DMS114 treated with DMSO at 0.1 percent for 48 hours (cell line): Measurements from ENCODE around the gene TWF2.

Source experiments
- DNase-seq: peaks from one replicate; lab custom pipeline; 2025; ENCODE audit not compliant: unreplicated experiment; lab: John Stamatoyannopoulos, UW

The TWF2 gene

DNA sequence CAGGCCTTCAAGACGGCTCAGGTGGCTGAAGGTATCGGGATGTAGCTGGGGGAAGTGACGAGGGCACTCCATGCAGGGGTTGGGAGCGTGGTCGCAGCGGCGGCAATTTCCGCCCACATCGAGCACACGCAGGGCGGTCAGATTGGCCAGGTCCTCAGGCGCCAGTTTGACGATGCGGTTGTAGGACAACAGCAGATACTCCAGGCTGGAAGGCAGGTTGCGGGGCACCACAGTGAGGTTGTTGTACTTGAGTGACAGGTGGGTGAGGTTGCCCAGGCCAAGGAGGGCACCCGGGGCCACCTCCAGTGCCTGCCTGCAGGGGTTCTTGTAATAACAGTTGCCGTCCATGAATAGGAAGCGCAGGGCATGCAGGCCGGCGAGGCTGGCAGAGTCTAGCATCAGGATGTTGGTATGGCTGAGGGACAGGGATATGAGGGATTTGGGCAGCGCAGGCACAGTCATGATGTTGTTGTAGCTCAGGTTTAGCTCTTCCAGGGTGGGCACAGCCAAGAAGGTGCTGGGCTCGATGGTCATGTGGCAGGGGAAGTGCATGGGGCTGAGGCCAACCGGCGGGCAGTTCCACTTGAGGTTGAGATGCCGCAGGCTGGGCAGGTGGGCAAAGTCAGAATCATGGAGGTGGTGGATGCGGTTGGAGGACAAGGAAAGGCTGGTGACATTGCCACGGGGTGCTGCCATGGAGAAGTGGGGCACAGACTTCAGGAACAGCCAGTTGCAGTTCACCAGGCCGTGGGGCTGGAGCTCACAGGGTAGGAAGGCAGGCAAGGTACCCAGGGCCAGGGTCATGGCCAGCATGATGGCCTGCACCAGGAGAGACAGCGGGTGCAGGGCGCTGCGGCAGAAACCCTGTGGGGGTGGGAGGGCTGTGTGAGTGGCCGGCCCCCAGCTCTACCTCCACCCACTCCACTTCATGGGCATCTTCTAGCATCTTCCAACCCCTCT lies 15.2 kb downstream of the TWF2 start:
- DNase-seq: no peak

DNA sequence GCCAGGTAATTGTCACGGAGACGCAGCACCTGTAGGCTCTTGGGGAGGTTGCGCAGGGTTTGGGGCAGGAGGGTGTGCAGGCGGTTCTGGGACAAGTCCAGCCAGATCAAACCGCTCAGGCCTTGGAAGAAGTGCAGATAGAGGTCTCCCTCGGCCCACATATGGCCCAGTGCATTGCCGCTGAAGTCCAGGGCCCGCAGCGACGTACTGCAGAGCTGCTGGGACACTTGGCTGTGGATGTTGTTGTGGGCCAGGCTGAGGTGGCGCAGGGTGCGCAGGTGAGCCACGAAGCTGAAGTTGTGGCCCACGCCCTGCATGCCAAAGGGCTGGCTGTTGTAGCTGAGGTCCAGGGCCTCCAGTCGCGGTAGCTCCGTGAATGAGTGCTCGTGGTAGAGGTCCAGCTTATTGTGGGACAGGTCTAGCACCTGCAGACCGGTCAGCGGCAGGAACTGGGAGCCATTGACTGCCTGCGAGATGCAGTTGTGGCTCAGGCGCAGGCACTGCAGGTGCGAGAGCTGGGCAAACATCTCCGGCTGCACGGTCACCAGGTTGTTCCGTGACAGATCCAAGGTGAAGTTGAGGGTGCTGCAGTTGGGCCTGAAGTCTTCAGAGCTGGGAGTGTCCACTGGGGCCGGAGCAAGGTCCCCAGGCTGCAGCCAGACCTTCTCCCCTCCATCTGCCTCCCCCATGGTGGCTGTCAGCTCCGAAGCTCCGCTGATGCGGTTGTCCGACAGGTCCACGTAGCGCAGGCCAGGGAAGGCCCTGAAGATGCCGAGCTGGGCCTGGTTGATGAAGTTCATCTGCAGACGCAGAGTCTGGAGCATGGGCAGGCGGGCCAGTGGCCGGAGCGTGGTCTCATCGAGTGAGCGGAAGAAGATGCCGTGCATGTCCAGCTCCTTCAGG lies 16.4 kb downstream of the TWF2 start:
- DNase-seq: no peak

DNA sequence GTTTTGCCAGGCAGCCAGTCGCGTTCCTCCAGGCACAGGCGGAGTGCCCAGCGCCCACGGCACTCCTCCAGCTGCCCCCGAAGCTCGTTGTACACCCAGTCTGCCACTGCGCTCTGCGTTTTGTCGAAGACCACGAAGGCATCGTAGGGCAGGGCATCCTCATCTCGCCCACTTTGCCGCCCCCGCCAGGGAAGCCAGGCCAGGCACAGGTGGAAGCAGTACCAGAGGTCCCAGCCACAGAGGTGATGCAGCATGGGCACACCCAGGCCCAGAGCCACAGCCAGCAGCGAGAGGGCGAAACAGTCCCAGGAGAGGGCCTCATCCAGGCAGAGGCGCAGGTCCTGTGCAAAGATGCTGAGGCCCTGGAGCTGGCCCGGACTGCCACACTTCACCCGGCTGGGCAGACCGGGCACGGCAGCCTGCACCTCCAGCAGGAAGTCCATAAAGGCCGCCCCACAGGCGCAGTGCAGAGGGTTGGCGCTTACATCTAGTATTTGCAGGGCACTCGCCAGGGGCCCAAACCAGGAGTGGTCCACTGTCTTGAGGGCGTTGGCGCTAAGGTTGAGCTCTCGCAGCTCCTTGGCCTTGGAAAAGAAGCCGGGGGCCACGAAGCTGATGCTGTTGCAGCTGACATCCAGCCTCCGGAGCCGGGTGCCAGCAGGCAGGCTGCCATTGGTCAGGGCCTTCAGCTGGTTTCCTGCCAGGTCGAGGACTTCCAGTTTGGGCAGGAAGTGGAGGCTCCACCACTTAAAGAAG lies 17.2 kb downstream of the TWF2 start:
- DNase-seq: no peak

DNA sequence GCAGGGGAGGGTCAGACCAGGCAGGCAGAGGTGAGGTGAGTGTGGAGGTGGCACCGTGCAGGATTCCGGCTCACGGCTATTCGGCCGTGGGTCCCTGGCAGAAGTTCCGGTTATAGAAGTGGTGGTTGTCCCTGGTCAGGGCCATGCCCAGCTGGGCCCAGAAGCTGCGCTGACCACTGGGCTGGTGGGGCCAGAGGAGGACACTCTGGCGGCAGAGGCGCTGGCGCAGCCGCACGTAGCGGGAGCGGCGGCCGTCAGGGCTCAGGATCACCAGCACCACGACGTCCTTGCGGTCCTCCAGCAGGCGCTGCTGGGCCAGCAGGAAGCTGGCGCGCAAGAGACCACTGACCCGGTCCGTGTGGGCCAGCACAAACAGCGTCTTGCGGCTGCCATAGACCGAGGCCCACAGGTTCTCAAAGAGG lies 17.8 kb downstream of the TWF2 start:
- DNase-seq: no peak

DNA sequence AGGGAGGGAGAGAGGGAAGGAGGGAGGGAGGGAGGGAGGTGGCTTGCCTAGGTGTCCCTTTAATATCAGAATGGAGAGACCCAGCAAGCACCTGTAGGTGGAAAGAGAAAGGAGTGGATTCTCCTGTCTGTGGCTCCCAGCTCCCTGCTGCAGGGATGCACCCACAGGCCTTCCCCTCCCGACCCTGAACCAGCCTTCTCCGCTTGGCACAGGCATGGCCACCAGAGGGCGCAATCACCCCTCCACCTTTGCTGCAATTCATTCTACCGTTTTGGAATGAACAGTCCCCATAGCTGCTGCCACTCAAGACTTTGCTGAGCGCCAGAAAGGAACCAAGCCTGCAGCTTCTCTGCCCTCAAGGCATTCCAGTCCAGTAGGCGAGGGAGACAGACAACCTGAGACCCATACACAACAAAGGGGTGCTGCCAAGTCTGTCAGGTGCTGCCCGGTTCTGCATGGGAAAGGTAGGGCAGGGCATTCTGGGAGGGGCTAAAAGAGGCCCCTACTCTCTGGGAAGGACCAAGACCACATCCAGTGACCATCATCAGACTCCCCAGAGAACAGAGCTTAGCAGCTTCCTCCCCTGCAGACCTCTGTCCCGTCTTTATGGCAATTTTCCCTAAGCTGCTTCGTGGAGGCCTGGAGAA lies 18.5 kb downstream of the TWF2 start:
- DNase-seq: peak; percentile 36

DNA sequence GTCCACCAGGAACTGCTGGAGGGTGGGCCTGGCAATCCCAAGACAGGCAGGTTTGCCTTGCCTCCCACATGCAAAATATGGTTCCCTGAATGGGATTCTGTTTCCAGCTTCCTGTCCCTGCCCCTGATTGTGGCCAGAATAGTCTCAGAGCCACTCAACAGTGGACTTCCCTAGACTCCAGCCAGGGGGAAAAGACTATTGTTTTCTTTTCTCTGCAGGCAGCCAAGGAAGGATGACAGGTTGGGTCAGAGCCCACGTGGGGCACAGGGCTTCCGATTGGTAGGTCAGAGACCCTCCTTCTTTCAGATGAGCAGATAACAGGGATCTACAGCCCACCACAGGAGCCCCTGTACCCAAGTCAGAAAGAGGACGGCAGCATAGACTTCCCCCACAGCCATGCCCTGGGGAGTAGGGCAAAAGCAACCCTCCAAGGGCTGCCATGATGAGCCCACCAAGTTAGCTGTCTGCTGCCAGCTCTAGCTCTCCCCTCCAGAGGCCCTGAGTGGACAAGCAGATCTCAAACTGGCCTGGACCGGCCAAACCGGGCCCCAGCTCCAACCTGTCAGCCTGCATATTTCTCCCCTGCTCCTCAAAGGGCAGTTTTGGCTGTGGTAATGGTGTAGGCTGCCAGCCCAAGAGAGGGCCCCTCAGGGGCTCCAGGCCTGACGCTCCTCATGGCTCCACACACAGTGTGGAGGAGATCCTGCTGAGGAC lies 19.9 kb downstream of the TWF2 start:
- no peak for DNase-seq

DNA sequence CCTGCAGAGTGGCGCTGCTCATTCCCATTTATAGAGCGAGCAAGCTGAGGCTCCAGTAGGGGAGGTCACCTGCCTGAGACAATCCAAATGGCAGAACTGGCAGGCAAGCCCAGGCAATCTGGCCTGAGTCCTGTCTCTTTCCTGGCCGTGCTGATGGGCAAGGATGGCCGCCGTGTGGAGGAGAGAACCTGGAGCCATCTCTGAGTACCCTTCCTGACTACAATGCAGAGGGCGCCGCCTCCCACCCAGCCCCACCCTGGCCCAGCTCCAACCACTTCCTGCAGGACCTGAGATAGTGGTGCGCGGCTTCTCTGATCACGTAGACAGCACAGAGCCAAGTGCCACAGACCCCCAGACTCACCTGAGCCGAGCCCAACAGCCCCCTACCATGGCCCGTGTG lies 20.5 kb downstream of the TWF2 start:
- no peak for DNase-seq

DNA sequence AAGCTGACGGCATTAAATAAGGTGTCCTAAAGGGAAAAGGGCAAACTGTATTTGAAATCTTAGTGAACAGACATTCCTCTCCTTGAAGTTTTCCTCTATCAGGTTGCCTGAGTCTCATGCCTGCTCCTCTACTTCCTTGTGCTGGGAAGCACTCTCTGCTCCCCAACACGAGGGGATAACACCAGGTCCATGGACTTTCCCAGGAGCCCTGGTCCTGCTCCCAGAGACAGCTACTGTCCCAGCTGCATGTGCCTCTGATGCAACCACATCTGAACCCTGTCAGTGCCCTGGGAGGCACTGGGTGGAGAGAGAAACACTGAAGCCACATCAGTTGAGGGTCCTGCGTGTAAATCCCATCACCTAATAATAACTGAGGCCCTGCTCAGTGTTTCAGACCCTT lies 20.9 kb downstream of the TWF2 start:
- no peak for DNase-seq

DNA sequence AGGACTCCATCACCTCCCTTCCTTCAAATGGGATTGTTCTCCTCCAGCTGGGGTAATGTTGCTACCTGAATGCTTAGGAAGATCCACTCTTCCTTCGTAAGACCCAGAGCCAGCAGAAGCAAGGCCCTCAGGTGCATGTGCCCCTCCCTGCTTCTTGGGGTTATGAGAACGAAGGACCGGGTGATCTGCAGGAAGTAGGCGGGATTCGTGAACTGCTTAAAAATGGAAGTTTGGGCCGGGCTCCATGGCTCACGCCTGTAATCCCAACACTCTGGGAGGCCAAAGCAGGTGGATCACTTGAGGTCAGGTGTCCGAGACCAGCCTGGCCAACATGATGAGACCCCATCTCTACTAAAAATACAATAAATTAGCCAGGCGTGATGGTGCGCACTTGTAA lies 21.6 kb downstream of the TWF2 start:
- DNase-seq: no peak

DNA sequence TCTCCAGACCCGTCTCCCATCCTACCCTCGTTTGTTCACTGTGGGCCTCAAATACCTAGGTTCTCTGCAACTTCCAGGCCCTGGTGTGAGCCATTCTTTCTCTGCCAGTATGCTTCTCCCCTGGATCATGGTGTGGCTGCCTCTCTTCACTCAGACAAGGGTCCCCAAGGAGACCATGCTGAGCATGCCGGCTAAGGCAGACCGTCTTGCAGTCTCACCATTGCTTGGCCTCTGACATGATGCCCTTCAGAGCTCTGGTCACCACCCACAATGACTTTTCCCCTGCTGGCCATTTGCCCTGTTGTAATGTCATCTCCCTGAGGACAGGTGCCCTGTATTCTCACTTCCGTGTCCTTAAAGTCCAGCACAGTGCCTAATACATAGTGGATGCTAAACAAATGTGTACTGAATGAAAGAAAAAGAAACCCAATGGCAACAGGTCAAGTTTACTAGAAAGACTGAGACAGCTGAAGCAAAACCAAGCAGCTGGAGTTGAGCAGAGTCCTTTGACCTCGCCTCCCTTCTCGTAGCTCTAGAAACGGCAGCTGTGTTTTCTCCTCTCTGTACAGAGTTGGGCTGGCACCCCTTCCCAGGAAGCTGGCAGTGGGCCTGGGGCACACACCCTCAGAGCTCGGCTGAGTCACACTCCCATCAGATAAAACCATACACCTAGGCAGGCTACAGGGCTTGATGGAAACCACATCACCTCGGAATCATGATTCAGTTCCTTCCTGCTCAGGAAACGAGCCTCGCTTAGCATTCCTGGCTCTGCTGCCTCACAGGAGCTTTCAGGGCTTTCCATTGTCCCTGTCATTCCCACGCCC lies 22.2 kb downstream of the TWF2 start:
- DNase-seq: no peak

DNA sequence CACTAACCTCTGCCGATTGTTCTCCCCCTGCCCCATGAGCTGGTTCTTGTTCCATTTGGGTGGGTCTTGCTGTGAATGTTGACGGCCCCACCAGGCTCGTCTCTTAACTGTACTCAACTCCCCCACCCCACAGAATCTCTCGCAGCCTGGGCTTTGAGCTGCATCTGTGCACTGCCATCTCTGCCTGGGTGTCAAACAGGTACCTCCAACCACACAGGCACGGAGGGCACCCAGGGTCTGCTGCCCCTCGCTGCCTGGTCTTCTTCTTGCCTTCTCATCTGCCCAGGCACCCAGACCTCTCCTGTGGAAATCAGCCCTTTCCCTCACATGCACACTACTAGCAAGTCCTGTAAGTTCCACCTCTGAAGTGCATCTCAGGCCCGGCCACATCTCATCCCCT lies 23.6 kb downstream of the TWF2 start:
- no peak for DNase-seq

DNA sequence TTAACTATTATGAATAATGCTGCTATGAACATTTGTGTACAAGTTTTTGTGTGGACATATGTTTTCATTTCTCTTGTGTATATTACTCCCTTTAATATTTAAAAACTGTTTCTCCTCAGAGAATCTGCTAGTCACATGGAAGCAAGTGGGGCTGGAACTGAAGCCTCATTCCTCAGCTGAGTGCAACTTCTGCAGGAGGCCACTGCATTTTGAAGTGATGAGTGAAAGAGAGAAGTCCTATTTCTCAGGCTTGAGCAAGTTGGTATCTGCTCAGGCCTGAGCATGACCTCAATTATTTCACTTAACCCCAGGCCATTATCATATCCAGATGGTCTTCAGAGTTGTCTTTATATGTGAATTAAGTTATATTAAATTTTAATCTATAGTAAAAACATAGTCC lies 25.1 kb downstream of the TWF2 start:
- no peak for DNase-seq

DNA sequence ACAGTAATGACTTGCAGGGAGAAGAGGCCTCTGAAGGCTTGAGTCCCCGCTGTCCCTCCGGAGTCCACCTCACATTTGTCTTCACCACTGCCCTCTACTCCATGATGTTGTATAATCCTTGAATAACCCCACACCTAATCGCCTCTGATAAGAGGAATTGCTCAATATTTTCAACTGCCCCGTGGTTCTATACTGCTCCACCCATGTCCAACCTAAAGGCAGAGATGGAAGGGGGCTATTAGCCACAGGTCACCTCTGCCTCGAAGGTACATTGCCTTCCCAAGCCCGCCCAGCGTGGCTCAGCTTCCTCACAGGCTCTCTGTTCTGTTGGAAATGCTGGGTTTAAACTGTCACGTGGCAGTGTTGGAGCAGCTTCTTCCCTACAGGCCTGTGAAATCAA lies 26.0 kb downstream of the TWF2 start:
- DNase-seq: no peak

DNA sequence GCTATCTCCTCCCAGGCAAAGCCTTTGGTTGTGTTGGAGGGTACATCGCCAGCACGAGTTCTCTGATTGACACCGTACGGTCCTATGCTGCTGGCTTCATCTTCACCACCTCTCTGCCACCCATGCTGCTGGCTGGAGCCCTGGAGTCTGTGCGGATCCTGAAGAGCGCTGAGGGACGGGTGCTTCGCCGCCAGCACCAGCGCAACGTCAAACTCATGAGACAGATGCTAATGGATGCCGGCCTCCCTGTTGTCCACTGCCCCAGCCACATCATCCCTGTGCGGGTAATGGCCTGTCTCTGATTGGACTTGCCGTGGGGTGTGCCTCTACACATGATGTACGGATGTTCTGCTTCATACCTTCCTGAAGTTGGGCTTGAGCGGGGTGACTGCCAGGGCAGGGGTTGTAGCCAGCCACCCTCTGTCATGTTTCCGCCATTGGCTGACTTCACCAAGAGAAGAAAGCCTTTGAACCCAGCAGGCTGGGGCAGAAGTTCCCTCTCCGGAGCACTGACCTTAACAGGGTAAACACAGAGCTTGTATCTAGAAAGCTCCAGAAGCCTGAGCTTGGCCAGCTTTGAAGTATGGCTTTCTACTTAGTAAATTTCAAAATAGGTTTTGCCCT lies 27.6 kb downstream of the TWF2 start:
- no peak for DNase-seq

DNA sequence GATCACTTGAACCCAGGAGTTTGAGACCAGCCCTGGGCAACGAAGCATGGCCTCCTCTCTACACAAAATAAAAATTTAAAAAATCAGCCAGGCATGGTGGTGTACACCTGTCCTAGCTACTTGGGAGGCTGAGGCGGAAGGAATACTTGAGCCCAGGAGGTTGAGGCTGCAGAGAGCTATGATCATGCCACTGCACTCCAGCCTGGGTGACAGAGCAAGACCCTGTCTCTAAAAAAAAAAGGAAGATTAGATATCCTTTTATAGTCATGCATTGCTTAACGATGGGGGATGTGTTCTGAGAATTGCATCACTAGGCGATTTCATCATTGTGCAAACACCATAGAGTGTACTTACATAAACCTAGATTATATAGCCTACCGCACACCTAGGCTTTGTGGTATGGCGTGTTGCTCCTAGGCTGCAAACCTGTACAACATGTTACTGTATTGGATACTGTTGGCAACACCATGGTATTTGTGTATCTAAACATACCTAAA lies 28.4 kb downstream of the TWF2 start:
- DNase-seq: no peak

DNA sequence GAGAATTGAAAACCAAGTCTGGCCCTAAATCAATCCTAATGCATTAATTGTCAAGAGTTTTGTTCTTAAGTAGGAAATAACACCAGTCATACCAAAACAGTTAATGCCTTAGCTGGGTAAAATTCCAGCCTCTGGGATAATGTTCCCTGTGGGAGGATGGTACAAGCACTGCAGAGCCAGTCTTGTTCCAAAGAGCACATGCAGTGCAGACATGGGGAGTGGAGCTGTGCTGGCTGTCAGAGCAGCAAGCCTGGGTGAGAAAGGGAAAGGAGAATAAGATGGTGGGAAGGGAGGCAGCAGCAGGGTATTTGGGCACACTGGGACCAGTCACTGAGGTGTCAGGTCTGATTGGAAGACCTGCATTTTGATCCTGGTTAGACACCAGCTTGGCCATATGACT lies 28.9 kb downstream of the TWF2 start:
- DNase-seq: no peak

DNA sequence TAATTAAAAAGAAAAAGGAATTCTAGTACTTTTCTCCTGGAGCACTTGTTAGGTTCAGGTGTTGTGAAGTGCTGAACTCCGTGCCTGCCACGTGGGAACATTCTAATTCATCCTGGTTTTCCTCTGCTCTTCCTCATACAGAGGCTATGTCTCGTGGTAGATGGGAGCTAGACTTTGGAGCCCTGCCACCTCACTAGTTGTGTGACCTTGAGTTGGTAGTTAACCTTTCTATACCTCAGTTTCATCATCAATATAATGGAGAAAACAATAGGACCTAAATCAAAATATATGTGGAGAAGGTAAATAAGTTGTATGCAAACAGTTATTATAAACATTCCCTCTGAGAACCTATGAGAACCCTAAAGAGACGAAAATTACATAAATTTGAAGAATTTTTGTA lies 30.4 kb downstream of the TWF2 start:
- DNase-seq: no peak

DNA sequence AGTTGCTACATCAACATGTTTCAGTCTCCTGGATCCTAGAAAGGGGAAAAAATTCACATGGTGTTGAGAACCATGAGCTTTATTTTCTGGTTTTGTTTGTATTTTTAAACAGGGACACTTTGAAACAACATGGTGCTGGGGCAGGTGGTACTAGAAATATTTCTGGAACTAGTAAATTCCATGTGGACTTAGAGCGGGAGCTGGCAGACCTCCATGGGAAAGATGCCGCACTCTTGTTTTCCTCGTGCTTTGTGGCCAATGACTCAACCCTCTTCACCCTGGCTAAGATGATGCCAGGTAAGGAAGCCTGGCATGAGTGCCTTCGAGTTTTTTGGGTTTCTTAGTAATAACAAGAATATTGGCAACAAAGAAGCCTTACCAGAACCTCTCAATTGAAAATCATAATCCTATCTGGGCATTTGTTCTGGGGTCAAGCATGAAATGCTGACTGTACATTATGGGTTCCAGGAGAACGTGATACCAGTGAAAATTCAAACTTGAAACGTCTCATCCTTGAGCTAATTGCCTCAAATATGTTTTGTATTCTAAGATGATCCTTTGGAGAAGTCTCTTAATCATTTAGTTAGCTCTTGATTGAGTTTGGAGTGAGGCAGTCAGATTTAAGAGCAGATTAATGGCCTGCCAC lies 33.1 kb downstream of the TWF2 start:
- no peak for DNase-seq
